GM19025 (cell line): ENCODE measurements around the gene TMEM120B.

Experiments
- ATAC-seq: cut with Tn5 transposase; IDR thresholded peaks from one replicate; pipeline ENCODE4 v1.9.1; 2021; ENCODE audit warnings: mild to moderate bottlenecking, low read depth, moderate library complexity; ENCODE audit not compliant: unreplicated experiment

The TMEM120B gene

GRCh38 chr12:121800694-121801594, 88.4 kb downstream of the TMEM120B start:
- peak; percentile 0 for ATAC-seq

GRCh38 chr12:121801595-121802484, 89.3 kb downstream of the TMEM120B start:
- ATAC-seq: no peak

- no peak for ATAC-seq
Measured at GRCh38 chr12:121802485-121802842, 89.9 kb downstream of the TMEM120B start.

GRCh38 chr12:121802843-121803698, 90.5 kb downstream of the TMEM120B start:
- peak; percentile 20 for ATAC-seq

GRCh38 chr12:121803861-121804416, 91.4 kb downstream of the TMEM120B start, which contains the start of gene SETD1B:
SETD1B (plus strand) TSS chr12:121804009; CDS start chr12:121804738, 729 bp downstream.
- no peak for ATAC-seq

- ATAC-seq: no peak
Measured at GRCh38 chr12:121804417-121805111, 92.0 kb downstream of the TMEM120B start.

- ATAC-seq: no peak
Measured at GRCh38 chr12:121805171-121806008, 92.8 kb downstream of the TMEM120B start.

- no peak for ATAC-seq
Measured at GRCh38 chr12:121806009-121806545, 93.5 kb downstream of the TMEM120B start.

- ATAC-seq: no peak
Measured at GRCh38 chr12:121806546-121807423, 94.2 kb downstream of the TMEM120B start.

GRCh38 chr12:121807642-121808347, 95.2 kb downstream of the TMEM120B start:
- ATAC-seq: no peak

- ATAC-seq: no peak
Measured at GRCh38 chr12:121808623-121809022, 96.1 kb downstream of the TMEM120B start.

- ATAC-seq: no peak
Measured at GRCh38 chr12:121809712-121810116, 97.2 kb downstream of the TMEM120B start.

GRCh38 chr12:121810234-121810817, 97.8 kb downstream of the TMEM120B start:
- ATAC-seq: no peak

- ATAC-seq: no peak
Measured at GRCh38 chr12:121810833-121811433, 98.4 kb downstream of the TMEM120B start.

- ATAC-seq: peak; percentile 69
Measured at GRCh38 chr12:121811434-121812319, 99.1 kb downstream of the TMEM120B start.
